GM13976 (cell line): ENCODE results near the gene LRRC58.

Experiments
- DNase-seq: peaks from one replicate; pipeline ENCODE4 v3.0.0; 2012; ENCODE audit warnings: low spot score
- CTCF ChIP-seq: IDR thresholded peaks from 2 replicates; pipeline ENCODE4 v1.5.1; 2012; ENCODE audit warnings: borderline replicate concordance, mild to moderate bottlenecking; ENCODE audit not compliant: insufficient read depth; ENCODE audit errors: extremely low read depth, missing control alignments, control extremely low read depth
- in situ Hi-C: fragments of 300-500 bp; cut with MboI; formaldehyde crosslinking; loops from one replicate; pipeline ENCODE4 v1.12.0; 2022; ENCODE audit warnings: low sequenced_read_pairs, mixed read lengths, inconsistent platforms; ENCODE audit not compliant: unreplicated experiment

The LRRC58 gene

GRCh38 chr3:120275618-120276017, 73.5 kb downstream of the LRRC58 start:
- DNase-seq, result no peak
- TF ChIP-seq CTCF, result no peak
- in situ Hi-C loops, result no loop called here

DNA sequence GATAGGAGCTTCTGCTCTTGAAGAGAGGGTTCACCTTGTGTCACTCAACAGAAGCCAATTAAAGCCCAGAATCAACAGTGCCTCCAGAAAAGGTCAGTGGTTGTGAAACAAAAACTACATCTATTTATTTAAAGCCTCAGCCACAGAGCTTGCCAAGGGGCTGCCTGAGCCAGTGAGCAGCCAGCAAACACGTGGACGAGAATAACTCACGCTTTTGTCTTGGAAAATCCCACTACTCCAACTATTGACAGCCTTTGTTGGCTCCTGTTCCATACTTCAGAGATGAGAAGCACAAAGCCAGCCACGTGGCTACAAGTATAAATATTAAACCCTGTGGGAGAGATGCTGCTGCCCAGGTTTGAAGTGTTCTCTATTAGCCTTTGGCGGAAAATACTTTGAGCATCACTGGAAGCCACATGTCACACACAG, 74.4 kb downstream of the LRRC58 start:
- DNase-seq, result no peak
- in situ Hi-C loops, result loop anchor here (25.0 kb wide), 2 partner anchors 288 to 538 kb away; no protein-coding TSS in a partner anchor
- TF ChIP-seq CTCF, result no peak
